ENCODE results near the gene GAD1. TPM values are rescaled to one million over a fixed set of nuclear protein-coding genes. Genes with fewer than 3 reads are reported as not detected.

The GAD1 gene
- total RNA-seq, 4 donors from 2014 or later = 2.6 TPM; not detected in 3

DNA sequence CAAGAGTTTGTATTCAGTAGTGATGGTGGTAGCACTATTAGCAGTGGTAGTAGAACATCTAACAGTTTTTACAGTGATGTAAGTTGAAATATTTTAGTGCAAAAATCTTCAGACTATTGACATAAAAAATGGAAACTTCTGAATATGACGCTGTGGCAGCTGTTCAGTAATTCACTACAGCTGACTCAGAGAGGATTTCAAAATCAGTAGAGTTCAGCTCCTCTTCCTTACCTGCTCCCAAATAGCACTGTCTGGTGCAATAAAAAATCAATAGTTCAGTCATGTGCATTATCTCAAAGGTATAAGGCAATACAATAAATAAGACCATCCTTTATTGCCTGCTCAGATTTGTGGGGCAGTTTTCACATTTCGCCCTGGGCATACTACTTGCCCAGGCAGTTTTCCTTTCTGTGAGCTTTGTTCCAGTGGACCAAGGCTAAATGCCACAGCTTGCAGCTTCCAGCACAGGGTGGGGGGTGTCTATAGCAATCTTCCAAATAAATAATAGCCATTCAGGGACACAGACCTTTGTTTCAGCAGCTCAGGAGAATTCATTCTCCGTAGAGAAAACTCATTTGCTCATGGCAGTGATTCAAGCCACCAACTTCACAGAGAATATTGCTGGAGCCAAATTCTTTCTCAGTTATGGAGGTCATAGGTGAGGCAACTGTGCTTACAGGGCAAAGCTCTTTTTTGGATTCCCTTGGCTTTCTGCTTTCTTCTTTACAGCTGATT is 78.5 kb downstream of the GAD1 start:
- H3K36me3 ChIP-seq = no peaks in the 10 kb centered on the region
- no peak for DNase-seq (ENCODE audit: low spot score in 2 of 2)
- no peaks in the 10 kb centered on the region for H3K27me3 ChIP-seq
- no peaks in the 10 kb centered on the region for H3K9me3 ChIP-seq
- no peaks in the 10 kb centered on the region for H3K4me1 ChIP-seq
- no peak overlapping the region for H3K27ac ChIP-seq
- no peak for TF ChIP-seq EP300 (IDR thresholded peaks at IDR 0.05)
- TF ChIP-seq POLR2AphosphoS5 (IDR thresholded peaks at IDR 0.05) = no peak
- TF ChIP-seq, protein P1, sequence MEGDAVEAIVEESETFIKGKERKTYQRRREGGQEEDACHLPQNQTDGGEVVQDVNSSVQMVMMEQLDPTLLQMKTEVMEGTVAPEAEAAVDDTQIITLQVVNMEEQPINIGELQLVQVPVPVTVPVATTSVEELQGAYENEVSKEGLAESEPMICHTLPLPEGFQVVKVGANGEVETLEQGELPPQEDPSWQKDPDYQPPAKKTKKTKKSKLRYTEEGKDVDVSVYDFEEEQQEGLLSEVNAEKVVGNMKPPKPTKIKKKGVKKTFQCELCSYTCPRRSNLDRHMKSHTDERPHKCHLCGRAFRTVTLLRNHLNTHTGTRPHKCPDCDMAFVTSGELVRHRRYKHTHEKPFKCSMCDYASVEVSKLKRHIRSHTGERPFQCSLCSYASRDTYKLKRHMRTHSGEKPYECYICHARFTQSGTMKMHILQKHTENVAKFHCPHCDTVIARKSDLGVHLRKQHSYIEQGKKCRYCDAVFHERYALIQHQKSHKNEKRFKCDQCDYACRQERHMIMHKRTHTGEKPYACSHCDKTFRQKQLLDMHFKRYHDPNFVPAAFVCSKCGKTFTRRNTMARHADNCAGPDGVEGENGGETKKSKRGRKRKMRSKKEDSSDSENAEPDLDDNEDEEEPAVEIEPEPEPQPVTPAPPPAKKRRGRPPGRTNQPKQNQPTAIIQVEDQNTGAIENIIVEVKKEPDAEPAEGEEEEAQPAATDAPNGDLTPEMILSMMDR (IDR thresholded peaks at IDR 0.05) = no peak
- TF ChIP-seq POLR2A (IDR thresholded peaks at IDR 0.05) = no peak
- no peak overlapping the region for H3K4me3 ChIP-seq
- 45% methylated on average over 3 of the region's 3 CpGs for WGBS

DNA sequence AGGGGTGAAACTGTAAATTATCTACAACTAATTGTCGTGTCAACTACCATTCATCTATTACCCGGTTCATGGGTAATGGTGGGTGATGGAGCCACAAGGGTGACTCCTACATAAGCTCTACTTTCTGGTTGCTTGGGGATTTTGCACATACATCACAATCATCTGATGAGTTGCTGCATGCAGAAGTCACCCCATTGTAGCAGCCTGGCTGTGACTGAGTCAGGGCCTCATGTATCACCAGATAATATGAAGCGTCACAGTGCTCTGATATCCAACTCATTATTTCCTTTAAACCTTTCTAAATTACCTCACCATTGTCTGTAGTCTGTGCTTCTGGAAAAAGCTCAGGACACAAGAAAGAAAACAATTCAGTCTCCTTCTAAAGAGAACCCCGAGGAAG is 79.9 kb downstream of the GAD1 start:
- Histone ChIP-seq H3K27me3 (no peaks in the 10 kb centered on the region), H3K4me1 (no peaks in the 10 kb centered on the region), H3K27ac (no peak overlapping the region), H3K9me3 (no peaks in the 10 kb centered on the region), H3K4me3 (no peak overlapping the region), H3K36me3 (no peaks in the 10 kb centered on the region)
- TF ChIP-seq EP300 (IDR thresholded peaks at IDR 0.05) (no peak), POLR2A (IDR thresholded peaks at IDR 0.05) (no peak), POLR2AphosphoS5 (IDR thresholded peaks at IDR 0.05) (no peak)
- TF ChIP-seq, protein P1 (IDR thresholded peaks at IDR 0.05) = no peak
- DNase-seq (ENCODE audit: low spot score in 2 of 2) = no peak
- 72% methylated on average over 4 of the region's 4 CpGs for WGBS

DNA sequence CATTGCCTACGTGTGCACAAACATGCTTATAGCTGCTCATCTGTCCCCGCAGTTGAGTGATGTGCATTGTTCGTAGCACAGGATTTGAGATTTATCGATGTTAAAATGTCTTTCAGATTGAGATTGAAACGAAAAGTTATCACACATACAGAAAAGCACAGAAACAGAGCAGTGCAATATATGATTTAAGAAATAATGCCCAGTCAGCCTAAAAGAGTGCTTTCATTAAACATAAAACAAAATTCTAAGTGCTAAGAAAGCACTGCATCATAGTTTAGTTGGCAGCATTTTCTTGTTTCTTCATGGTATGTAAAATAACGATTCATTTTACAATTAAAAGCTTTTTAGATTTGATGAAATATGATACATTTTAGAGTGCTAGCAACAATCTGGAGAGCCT is 80.4 kb downstream of the GAD1 start:
- Histone ChIP-seq H3K36me3 (no peaks in the 10 kb centered on the region), H3K27ac (no peak overlapping the region), H3K4me1 (no peaks in the 10 kb centered on the region), H3K4me3 (no peak overlapping the region), H3K9me3 (no peaks in the 10 kb centered on the region), H3K27me3 (no peaks in the 10 kb centered on the region)
- WGBS = 89% methylated on average over 6 of the region's 6 CpGs
- no peak for TF ChIP-seq POLR2A (IDR thresholded peaks at IDR 0.05)
- no peak for TF ChIP-seq EP300 (IDR thresholded peaks at IDR 0.05)
- TF ChIP-seq, protein P1 (IDR thresholded peaks at IDR 0.05) = no peak
- no peak for TF ChIP-seq POLR2AphosphoS5 (IDR thresholded peaks at IDR 0.05)
- DNase-seq (ENCODE audit: low spot score in 2 of 2) = no peak

DNA sequence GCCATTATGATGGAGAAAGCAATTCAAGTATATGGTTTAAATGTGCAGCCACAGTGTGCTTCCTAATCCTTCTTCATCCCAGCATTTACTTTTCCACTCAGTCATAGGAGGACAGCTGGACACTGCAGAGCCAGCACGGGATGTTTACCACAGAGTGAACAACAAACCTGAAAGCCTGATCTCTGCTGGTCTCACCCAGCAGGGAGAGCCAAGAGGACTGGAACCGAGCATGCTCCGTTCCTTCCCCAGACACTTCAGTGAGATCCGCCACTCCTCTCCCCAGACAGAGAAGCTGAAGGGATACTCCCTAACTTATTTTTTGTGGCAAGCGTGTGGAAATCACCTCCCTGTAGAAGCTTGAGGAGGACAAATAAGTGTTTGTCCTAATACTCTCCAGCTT is 89.2 kb downstream of the GAD1 start:
- Histone ChIP-seq H3K27me3 (no peaks in the 10 kb centered on the region), H3K4me1 (no peaks in the 10 kb centered on the region), H3K4me3 (no peak overlapping the region), H3K27ac (no peak overlapping the region), H3K36me3 (no peaks in the 10 kb centered on the region), H3K9me3 (peaks cover 17% of the 10 kb centered on the region)
- 48% methylated on average over 5 of the region's 5 CpGs for WGBS
- DNase-seq (ENCODE audit: low spot score in 2 of 2) = no peak
- TF ChIP-seq, protein P1 (IDR thresholded peaks at IDR 0.05) = no peak
- TF ChIP-seq EP300 (IDR thresholded peaks at IDR 0.05) (no peak), POLR2A (IDR thresholded peaks at IDR 0.05) (no peak), POLR2AphosphoS5 (IDR thresholded peaks at IDR 0.05) (no peak)

Other genes with a start within 250 kb of the GAD1 start
- gene SP5, start 101.5 kb upstream of the GAD1 start, total RNA-seq = 1 to 10 TPM in 1 of 4 donors, under 1 TPM in 2, not detected in 1; 0.32 to 1.3 (median 0.89) TPM
- gene ERICH2, start 46.5 kb upstream of the GAD1 start, total RNA-seq = not detected
- 10 to 100 TPM; 40.6 to 59.8 (median 47.1) TPM for gene GORASP2, start 112.4 kb downstream of the GAD1 start, total RNA-seq

Data from suprapubic skin (tissue), 4 donors.